T-cell (primary cell): Measurements from ENCODE around the gene CRTC3. TPM values are rescaled to one million over a fixed set of nuclear protein-coding genes. Genes with fewer than 3 reads are reported as not detected.
A peak's percentile ranks its signal among the peaks of the same experiment; 100 is the strongest.

Experiments
- ATAC-seq, 4 experiments: fragments of 200-7000 bp in 3 of 4; fragments of 150-1000 bp in 1 of 4; cut with Tn5 transposase; replicated peaks in 1 of 4; 1 replicate in 3 of 4; 2 replicates in 1 of 4; pipeline ENCODE4 v1.10.0; 2021; ENCODE audit warnings: moderate library complexity in 3 of 4, mild to moderate bottlenecking in 2 of 4, moderate number of reproducible peaks in 1 of 4
- CTCF ChIA-PET, 2 donors: fragments of 300-600 bp; sonication (Branson Sonifier 250); formaldehyde crosslinking; loops; one replicate each; lab custom pipeline; 2022; ENCODE audit warnings: antibody characterized with exemption in 2 of 2; lab: Charles Lee
- POLR2A ChIA-PET, 2 donors: fragments of 300-600 bp; sonication (Branson Sonifier 250); formaldehyde crosslinking; loops; one replicate each; lab custom pipeline; 2022; ENCODE audit warnings: antibody characterized with exemption in 2 of 2; lab: Charles Lee
- DNase-seq, 35 experiments: peaks; one replicate each; pipeline versions ENCODE4 v3.0.0 to v3.0.0-alpha.2; 2013 to 2023
- H3K27ac ChIP-seq: one replicate; pipeline ENCODE4 v1.5.1; 2013; ENCODE audit warnings: low read length
- H3K27me3 ChIP-seq, 2 experiments: replicated peaks in 1 of 2; 1 replicate in 1 of 2; 2 replicates in 1 of 2; pipeline versions ENCODE4 v1.6.1 to v1.7.0; 2013; ENCODE audit warnings: low read length in 1 of 2, mixed read lengths in 1 of 2; ENCODE audit not compliant: control insufficient read depth in 2 of 2, insufficient read depth in 2 of 2; ENCODE audit errors: extremely low read depth in 1 of 2
- H3K36me3 ChIP-seq, 2 donors: 1 replicate in 1 of 2; 2 replicates in 1 of 2; pipeline versions ENCODE4 v1.6.1 to v1.7.0; 2013; ENCODE audit warnings: low read length in 1 of 2; ENCODE audit not compliant: control insufficient read depth in 2 of 2, insufficient read depth in 1 of 2; ENCODE audit errors: extremely low read depth in 1 of 2
- H3K4me1 ChIP-seq, 2 experiments: 1 replicate in 1 of 2; 2 replicates in 1 of 2; pipeline versions ENCODE4 v1.6.1 to v1.7.0; 2013; ENCODE audit warnings: low read length in 2 of 2, mixed read lengths in 1 of 2; ENCODE audit not compliant: insufficient read depth in 2 of 2, control insufficient read depth in 1 of 2; ENCODE audit errors: extremely low read depth in 1 of 2
- H3K4me3 ChIP-seq, 2 donors: 1 replicate in 1 of 2; 2 replicates in 1 of 2; pipeline versions ENCODE4 v1.5.1 to v1.7.0; 2013; ENCODE audit warnings: mild to moderate bottlenecking in 2 of 2, low read length in 1 of 2, moderate library complexity in 1 of 2; ENCODE audit not compliant: control insufficient read depth in 1 of 2; ENCODE audit errors: extremely low read depth in 1 of 2
- H3K9me3 ChIP-seq: 2 replicates; pipeline ENCODE4 v1.7.0; 2013
- H3K27ac Mint-ChIP-seq, 2 donors: one replicate each; pipeline ENCODE4 v1.8.0; 2020 to 2021; ENCODE audit warnings: mild to moderate bottlenecking in 2 of 2, mixed read lengths in 2 of 2
- H3K27me3 Mint-ChIP-seq, 2 donors: one replicate each; pipeline ENCODE4 v1.8.0; 2021 to 2022; ENCODE audit warnings: mixed read lengths in 2 of 2
- H3K36me3 Mint-ChIP-seq: one replicate; pipeline ENCODE4 v1.8.0; 2021; ENCODE audit warnings: mixed read lengths
- H3K4me1 Mint-ChIP-seq, 3 donors: one replicate each; pipeline ENCODE4 v1.8.0; 2020 to 2022; ENCODE audit warnings: mixed read lengths in 3 of 3, mild to moderate bottlenecking in 1 of 3
- H3K4me3 Mint-ChIP-seq, 3 donors: one replicate each; pipeline ENCODE4 v1.8.0; 2020 to 2022; ENCODE audit warnings: mild to moderate bottlenecking in 3 of 3, mixed read lengths in 3 of 3, moderate library complexity in 3 of 3
- H3K9me3 Mint-ChIP-seq, 3 donors: one replicate each; pipeline ENCODE4 v1.8.0; 2020 to 2022; ENCODE audit warnings: mixed read lengths in 3 of 3
- WGBS: methylation state at CpG from one replicate; pipeline ENCODE4 v1.1.5; 2013; ENCODE audit warnings: missing lambda C conversion rate; ENCODE audit not compliant: insufficient coverage; 5-methylcytosine and 5-hydroxymethylcytosine counted together
- total RNA-seq, 35 experiments: library from RNA in 6 of 35; stranded (reverse) in 6 of 35; fragments of 120-200 nt in 1 of 35; gene quantifications; one replicate each; pipeline versions ENCODE4 v1.2.1 to v1.2.4 and lab custom pipeline; 2013 to 2026

Gene CRTC3
- total RNA-seq, 5 donors from 2014 or later (not counting 1 experiment from before 2014, with no cell fraction given), result 88.3 to 119 (median 89.1) TPM

GRCh38 chr15:90583471-90584252 is 53.9 kb downstream of the CRTC3 start:
- Histone ChIP-seq H3K4me1 (peaks cover 32 to 49% of the 10 kb centered on the region in 2 experiments), H3K27ac (no peak overlapping the region), H3K9me3 (no peaks in the 10 kb centered on the region), H3K27me3 (no peaks in the 10 kb centered on the region), H3K4me3 (no peak overlapping the region), H3K36me3 (peaks cover 0 to 3% of the 10 kb centered on the region in 2 donors)
- Mint-ChIP-seq H3K27me3 (no peaks in the 10 kb centered on the region), H3K9me3 (no peaks in the 10 kb centered on the region), H3K27ac (peak overlapping the region; percentile 87 to 97), H3K4me3 (peak overlapping the region; percentile 10 to 74 (median 13)), H3K4me1 (peaks cover 76 to 81% (median 81%) of the 10 kb centered on the region in 3 donors), H3K36me3 (peaks cover 20% of the 10 kb centered on the region)
- ChIA-PET POLR2A (interaction anchor here (0.6 kb wide), 2 partner anchors 13 to 71 kb away, joined by 3 to 6 read pairs; no protein-coding TSS in a partner anchor), CTCF (interaction anchor here (0.6 to 1.1 kb wide), 4 partner anchors 11 to 204 kb away, joined by 3 to 6 read pairs (median 3); no protein-coding TSS in a partner anchor)
- DNase-seq (no peak), ATAC-seq (peak in 2 of 4 experiments; percentile 19 to 68)
- 71% methylated on average over 1 of the region's 5 CpGs for WGBS

GRCh38 chr15:90584841-90585240 is 55.1 kb downstream of the CRTC3 start:
- no peaks in the 10 kb centered on the region for H3K27me3 Mint-ChIP-seq
- peaks cover 0 to 6% of the 10 kb centered on the region in 2 donors for H3K36me3 ChIP-seq
- no peak overlapping the region for H3K4me3 ChIP-seq
- H3K27me3 ChIP-seq, result no peaks in the 10 kb centered on the region
- H3K27ac Mint-ChIP-seq, result peak overlapping the region in 1 of 2 donors; percentile 22
- CTCF ChIA-PET, result no interaction called here
- H3K4me1 Mint-ChIP-seq, result peaks cover 71 to 73% (median 73%) of the 10 kb centered on the region in 3 donors
- H3K9me3 ChIP-seq, result no peaks in the 10 kb centered on the region
- no peak overlapping the region for H3K27ac ChIP-seq
- H3K9me3 Mint-ChIP-seq, result no peaks in the 10 kb centered on the region
- no CpG with 5 or more reads among the region's 6 CpGs for WGBS
- H3K4me3 Mint-ChIP-seq, result no peak overlapping the region
- H3K4me1 ChIP-seq, result peaks cover 32 to 44% of the 10 kb centered on the region in 2 experiments
- DNase-seq, result no peak
- peaks cover 20% of the 10 kb centered on the region for H3K36me3 Mint-ChIP-seq
- ATAC-seq, result no peak
- POLR2A ChIA-PET, result interaction anchor here in 1 of 2 donors (0.7 kb wide), 1 partner anchor 23 kb away, joined by 3 read pairs; no protein-coding TSS in a partner anchor

- Histone ChIP-seq H3K36me3 (peaks cover 0 to 6% of the 10 kb centered on the region in 2 donors), H3K4me3 (no peak overlapping the region), H3K4me1 (peaks cover 30 to 41% of the 10 kb centered on the region in 2 experiments), H3K27ac (no peak overlapping the region), H3K9me3 (no peaks in the 10 kb centered on the region), H3K27me3 (no peaks in the 10 kb centered on the region)
- POLR2A ChIA-PET, result interaction anchor here in 1 of 2 donors (0.7 kb wide), 1 partner anchor 554 kb away, joined by 4 read pairs; no protein-coding TSS in a partner anchor
- H3K36me3 Mint-ChIP-seq, result peaks cover 24% of the 10 kb centered on the region
- H3K9me3 Mint-ChIP-seq, result no peaks in the 10 kb centered on the region
- DNase-seq (no peak), ATAC-seq (no peak)
- no peak overlapping the region for H3K4me3 Mint-ChIP-seq
- CTCF ChIA-PET, result interaction anchor here (0.6 to 1.1 kb wide), 4 partner anchors 14 to 292 kb away, joined by 3 to 5 read pairs (median 3); no protein-coding TSS in a partner anchor
- no CpG with 5 or more reads among the region's 4 CpGs for WGBS
- H3K27me3 Mint-ChIP-seq, result no peaks in the 10 kb centered on the region
- peak overlapping the region; percentile 2 to 13 for H3K27ac Mint-ChIP-seq
- peaks cover 70 to 71% (median 70%) of the 10 kb centered on the region in 3 donors for H3K4me1 Mint-ChIP-seq
Measured at GRCh38 chr15:90585863-90586262, 56.1 kb downstream of the CRTC3 start.

- no peak for ATAC-seq
- Mint-ChIP-seq H3K9me3 (no peaks in the 10 kb centered on the region), H3K27me3 (no peaks in the 10 kb centered on the region), H3K36me3 (peaks cover 28% of the 10 kb centered on the region), H3K4me3 (no peak overlapping the region), H3K27ac (peak overlapping the region; percentile 36 to 62), H3K4me1 (peaks cover 63% of the 10 kb centered on the region in 3 donors)
- Histone ChIP-seq H3K4me1 (peaks cover 20 to 34% of the 10 kb centered on the region in 2 experiments), H3K9me3 (no peaks in the 10 kb centered on the region), H3K27ac (no peak overlapping the region), H3K4me3 (no peak overlapping the region), H3K36me3 (peaks cover 0 to 6% of the 10 kb centered on the region in 2 donors), H3K27me3 (no peaks in the 10 kb centered on the region)
- ChIA-PET POLR2A (interaction anchor here in 1 of 2 donors (0.5 to 0.7 kb wide), 2 partner anchors 18 to 140 kb away, joined by 3 to 6 read pairs; no protein-coding TSS in a partner anchor), CTCF (interaction anchor here (1.0 to 1.1 kb wide), 3 partner anchors 10 to 55 kb away, joined by 3 to 4 read pairs (median 3); no protein-coding TSS in a partner anchor)
- DNase-seq, result no peak
- WGBS, result no CpG with 5 or more reads among the region's 5 CpGs
Measured at GRCh38 chr15:90586948-90587347, 57.2 kb downstream of the CRTC3 start.

- H3K4me3 ChIP-seq, result no peak overlapping the region
- no peaks in the 10 kb centered on the region for H3K27me3 Mint-ChIP-seq
- H3K27ac Mint-ChIP-seq, result peak overlapping the region; percentile 7 to 34
- DNase-seq, result no peak
- H3K36me3 ChIP-seq, result peaks cover 0 to 5% of the 10 kb centered on the region in 2 donors
- H3K4me3 Mint-ChIP-seq, result no peak overlapping the region
- no peaks in the 10 kb centered on the region for H3K9me3 Mint-ChIP-seq
- H3K36me3 Mint-ChIP-seq, result peaks cover 27% of the 10 kb centered on the region
- no peaks in the 10 kb centered on the region for H3K9me3 ChIP-seq
- WGBS, result 74% methylated on average over 4 of the region's 5 CpGs
- CTCF ChIA-PET, result interaction anchor here in 1 of 2 donors (0.9 kb wide), 1 partner anchor 15 kb away, joined by 3 read pairs; no protein-coding TSS in a partner anchor
- peaks cover 61 to 64% (median 63%) of the 10 kb centered on the region in 3 donors for H3K4me1 Mint-ChIP-seq
- ATAC-seq, result no peak
- H3K4me1 ChIP-seq, result peaks cover 16 to 24% of the 10 kb centered on the region in 2 experiments
- POLR2A ChIA-PET, result no interaction called here
- H3K27me3 ChIP-seq, result no peaks in the 10 kb centered on the region
- no peak overlapping the region for H3K27ac ChIP-seq
Measured at GRCh38 chr15:90588427-90588826, 58.7 kb downstream of the CRTC3 start.

- Mint-ChIP-seq H3K27ac (peak overlapping the region; percentile 100), H3K36me3 (peaks cover 30% of the 10 kb centered on the region), H3K4me3 (no peak overlapping the region), H3K27me3 (no peaks in the 10 kb centered on the region), H3K4me1 (peaks cover 70 to 80% (median 70%) of the 10 kb centered on the region in 3 donors), H3K9me3 (no peaks in the 10 kb centered on the region)
- H3K4me1 ChIP-seq, result peaks cover 39 to 43% of the 10 kb centered on the region in 2 experiments
- ATAC-seq (no peak), DNase-seq (no peak)
- WGBS, result 100% methylated on average over 1 of the region's 1 CpG
- H3K27me3 ChIP-seq, result no peaks in the 10 kb centered on the region
- H3K36me3 ChIP-seq, result peaks cover 0 to 3% of the 10 kb centered on the region in 2 donors
- H3K27ac ChIP-seq, result no peak overlapping the region
- ChIA-PET POLR2A (interaction anchor here in 1 of 2 donors (0.6 kb wide), 1 partner anchor 191 kb away, joined by 3 read pairs; no protein-coding TSS in a partner anchor), CTCF (no interaction called here)
- no peak overlapping the region for H3K4me3 ChIP-seq
- H3K9me3 ChIP-seq, result no peaks in the 10 kb centered on the region
Measured at GRCh38 chr15:90591524-90591923, 61.8 kb downstream of the CRTC3 start.
